Trophoblast cell (in vitro differentiated cells and primary cell): ENCODE measurements around the gene MUCL3.

Experiments
- DNase-seq, 2 donors: peaks; one replicate each; pipeline ENCODE4 v3.0.0-alpha.2; 2016
- H2AFZ ChIP-seq: 2 replicates; pipeline ENCODE4 v1.6.1; 2013; ENCODE audit warnings: low read length, moderate library complexity, mild to moderate bottlenecking; ENCODE audit not compliant: insufficient read depth, poor library complexity
- H2AK5ac ChIP-seq: 2 replicates; pipeline ENCODE4 v1.6.1; 2013; ENCODE audit warnings: mild to moderate bottlenecking, low read length
- H2BK120ac ChIP-seq: 2 replicates; pipeline ENCODE4 v1.6.1; 2013; ENCODE audit warnings: low read length, mild to moderate bottlenecking, moderate library complexity; ENCODE audit not compliant: insufficient read depth, poor library complexity
- H2BK12ac ChIP-seq: 2 replicates; pipeline ENCODE4 v1.6.1; 2013; ENCODE audit warnings: mild to moderate bottlenecking, low read length, moderate library complexity
- H2BK5ac ChIP-seq: 2 replicates; pipeline ENCODE4 v1.6.1; 2013; ENCODE audit warnings: low read length, low read depth, moderate library complexity, mild to moderate bottlenecking; ENCODE audit not compliant: poor library complexity
- H3K14ac ChIP-seq: 2 replicates; pipeline ENCODE4 v1.6.1; 2013; ENCODE audit warnings: mild to moderate bottlenecking, low read length
- H3K18ac ChIP-seq: 2 replicates; pipeline ENCODE4 v1.6.1; 2013; ENCODE audit warnings: mild to moderate bottlenecking, low read length
- H3K23ac ChIP-seq: 2 replicates; pipeline ENCODE4 v1.6.1; 2013; ENCODE audit warnings: low read length
- H3K27ac ChIP-seq: 2 replicates; pipeline ENCODE4 v1.5.1; 2013; ENCODE audit warnings: low read depth, mild to moderate bottlenecking, inconsistent platforms, low read length, moderate library complexity
- H3K27me3 ChIP-seq: 2 replicates; pipeline ENCODE4 v1.6.1; 2013; ENCODE audit warnings: inconsistent platforms, mild to moderate bottlenecking, low read length, moderate library complexity; ENCODE audit not compliant: insufficient read depth
- H3K36me3 ChIP-seq, 2 experiments: 1 replicate in 1 of 2; 2 replicates in 1 of 2; pipeline ENCODE4 v1.6.1; 2013; ENCODE audit warnings: low read length in 2 of 2, mild to moderate bottlenecking in 2 of 2, moderate library complexity in 1 of 2; ENCODE audit not compliant: insufficient read depth in 2 of 2, control insufficient read depth in 1 of 2
- H3K4ac ChIP-seq: 2 replicates; pipeline ENCODE4 v1.6.1; 2013; ENCODE audit warnings: low read depth, mild to moderate bottlenecking, low read length, moderate library complexity
- H3K4me1 ChIP-seq, 2 experiments: 1 replicate in 1 of 2; 2 replicates in 1 of 2; pipeline ENCODE4 v1.6.1; 2013; ENCODE audit warnings: low read length in 2 of 2, mild to moderate bottlenecking in 2 of 2, moderate library complexity in 1 of 2; ENCODE audit not compliant: insufficient read depth in 2 of 2, control insufficient read depth in 1 of 2
- H3K4me2 ChIP-seq: 2 replicates; pipeline ENCODE4 v1.6.1; 2013; ENCODE audit warnings: inconsistent platforms, mild to moderate bottlenecking, low read length, moderate library complexity
- H3K4me3 ChIP-seq: 2 replicates; pipeline ENCODE4 v1.5.1; 2013; ENCODE audit warnings: mild to moderate bottlenecking, low read depth, low read length, inconsistent platforms
- H3K79me1 ChIP-seq: one replicate; pipeline ENCODE4 v1.6.1; 2013; ENCODE audit warnings: low read length
- H3K79me2 ChIP-seq: 2 replicates; pipeline ENCODE4 v1.6.1; 2013; ENCODE audit warnings: low read length, mild to moderate bottlenecking; ENCODE audit not compliant: control insufficient read depth, insufficient read depth, poor library complexity
- H3K9ac ChIP-seq: 2 replicates; pipeline ENCODE4 v1.6.1; 2013; ENCODE audit warnings: mild to moderate bottlenecking, low read length
- H3K9me3 ChIP-seq: 2 replicates; pipeline ENCODE4 v1.6.1; 2013; ENCODE audit warnings: low read depth, mild to moderate bottlenecking, control low read depth, inconsistent platforms, low read length; ENCODE audit not compliant: insufficient read depth
- H4K12ac ChIP-seq: 2 replicates; pipeline ENCODE4 v1.6.1; 2013; ENCODE audit warnings: low read depth, mild to moderate bottlenecking, low read length, moderate library complexity
- H4K8ac ChIP-seq: 2 replicates; pipeline ENCODE4 v1.6.1; 2013; ENCODE audit warnings: low read depth, mild to moderate bottlenecking, low read length, moderate library complexity
- H4K91ac ChIP-seq: one replicate; pipeline ENCODE4 v1.6.1; 2013; ENCODE audit warnings: low read depth, mild to moderate bottlenecking, low read length, moderate library complexity
- WGBS: extraction: QIAGEN DNeasy Blood & Tissue Kit; methylation state at CpG from one replicate; pipeline ENCODE4 v1.1.7; 2013; ENCODE audit warnings: missing lambda C conversion rate; ENCODE audit not compliant: insufficient read length, insufficient coverage; ENCODE audit errors: extremely low coverage; 5-methylcytosine and 5-hydroxymethylcytosine counted together

MUCL3 gene

DNA sequence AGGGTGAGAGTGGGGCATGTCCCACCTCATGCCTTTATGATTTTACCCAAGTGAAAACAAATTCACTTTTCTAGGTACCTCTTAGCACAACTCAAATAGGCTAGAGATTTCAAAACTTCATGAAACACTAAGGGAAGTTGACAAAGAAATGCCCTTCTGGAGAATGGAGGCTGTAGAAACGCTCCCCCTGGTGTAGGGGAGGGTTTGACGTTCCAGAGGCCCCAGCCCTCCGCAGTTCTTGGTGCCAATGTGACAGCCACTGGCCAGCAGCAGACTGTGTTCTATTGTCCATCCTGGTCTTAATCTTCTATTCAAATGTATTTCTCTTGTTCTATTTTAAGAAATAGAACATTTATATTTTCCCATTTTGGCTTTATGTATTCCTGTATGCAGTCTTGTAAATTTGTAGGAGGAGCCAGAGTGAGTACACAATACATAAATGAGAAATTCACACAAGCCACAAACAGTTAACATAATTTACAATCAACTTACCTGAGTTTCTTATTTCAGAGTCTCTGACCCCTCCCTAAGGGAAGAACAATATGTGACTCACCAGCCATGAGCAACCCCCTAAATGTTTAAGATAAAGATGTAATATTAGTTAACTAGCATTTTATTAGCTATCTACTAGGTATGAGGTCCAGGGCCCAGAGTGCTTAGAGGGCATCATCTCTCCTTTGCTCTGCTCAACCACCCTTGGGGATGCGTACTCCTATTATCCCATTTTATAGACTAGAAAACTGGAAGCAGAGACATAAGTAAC lies 33.9 kb downstream of the MUCL3 start:
- H2BK12ac ChIP-seq = no peak overlapping the region
- no CpG with 5 or more reads among the region's 4 CpGs for WGBS
- H2AK5ac ChIP-seq = no peak overlapping the region
- no peak overlapping the region for H4K8ac ChIP-seq
- no peak for DNase-seq
- H2BK120ac ChIP-seq = no peak overlapping the region
- no peak overlapping the region for H2BK5ac ChIP-seq
- no peak overlapping the region for H3K4me2 ChIP-seq
- H3K14ac ChIP-seq = no peak overlapping the region
- no peaks in the 10 kb centered on the region for H3K36me3 ChIP-seq
- H4K91ac ChIP-seq = no peak overlapping the region
- H2AFZ ChIP-seq = no peak overlapping the region
- no peak overlapping the region for H3K23ac ChIP-seq
- H4K12ac ChIP-seq = no peak overlapping the region
- H3K9me3 ChIP-seq = peaks cover 2% of the 10 kb centered on the region
- H3K27ac ChIP-seq = no peak overlapping the region
- H3K4me3 ChIP-seq = no peak overlapping the region
- no peaks in the 10 kb centered on the region for H3K27me3 ChIP-seq
- H3K4ac ChIP-seq = no peak overlapping the region
- H3K79me1 ChIP-seq = no peaks in the 10 kb centered on the region
- no peaks in the 10 kb centered on the region for H3K79me2 ChIP-seq
- no peak overlapping the region for H3K18ac ChIP-seq
- no peaks in the 10 kb centered on the region for H3K4me1 ChIP-seq
- H3K9ac ChIP-seq = no peak overlapping the region

DNA sequence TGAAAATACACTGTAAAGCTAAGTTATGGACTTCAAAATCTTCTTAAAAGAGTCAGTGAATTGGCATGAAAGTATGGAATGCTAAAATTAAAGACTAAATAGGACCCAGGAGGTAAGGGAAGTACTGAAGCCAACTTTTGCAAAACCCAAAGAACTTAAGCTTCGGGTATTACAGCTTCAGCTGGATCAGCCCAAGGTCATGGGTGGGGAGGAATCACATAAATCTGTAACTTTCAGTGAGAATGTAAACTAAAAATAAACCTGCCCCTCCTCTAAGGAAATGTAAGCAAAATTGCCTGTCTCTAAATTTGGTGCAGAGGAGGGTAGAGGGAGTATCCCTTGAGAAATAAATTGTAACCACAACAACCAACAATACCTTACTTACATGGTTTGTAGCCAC lies 38.4 kb downstream of the MUCL3 start:
- Histone ChIP-seq H2AFZ (no peak overlapping the region), H3K36me3 (no peaks in the 10 kb centered on the region), H3K18ac (no peak overlapping the region), H2BK5ac (no peak overlapping the region), H4K8ac (no peak overlapping the region), H3K4ac (no peak overlapping the region), H2BK12ac (no peak overlapping the region), H2BK120ac (no peak overlapping the region), H3K79me2 (no peaks in the 10 kb centered on the region), H3K4me1 (peaks cover 2 to 5% of the 10 kb centered on the region in 2 experiments), H4K12ac (no peak overlapping the region), H2AK5ac (no peak overlapping the region), H3K9me3 (no peaks in the 10 kb centered on the region), H3K79me1 (no peaks in the 10 kb centered on the region), H3K14ac (no peak overlapping the region), H3K4me2 (no peak overlapping the region), H3K9ac (no peak overlapping the region), H3K23ac (no peak overlapping the region), H4K91ac (no peak overlapping the region), H3K27ac (no peak overlapping the region), H3K4me3 (no peak overlapping the region), H3K27me3 (no peaks in the 10 kb centered on the region)
- WGBS = no CpG with 5 or more reads among the region's 1 CpG
- no peak for DNase-seq

DNA sequence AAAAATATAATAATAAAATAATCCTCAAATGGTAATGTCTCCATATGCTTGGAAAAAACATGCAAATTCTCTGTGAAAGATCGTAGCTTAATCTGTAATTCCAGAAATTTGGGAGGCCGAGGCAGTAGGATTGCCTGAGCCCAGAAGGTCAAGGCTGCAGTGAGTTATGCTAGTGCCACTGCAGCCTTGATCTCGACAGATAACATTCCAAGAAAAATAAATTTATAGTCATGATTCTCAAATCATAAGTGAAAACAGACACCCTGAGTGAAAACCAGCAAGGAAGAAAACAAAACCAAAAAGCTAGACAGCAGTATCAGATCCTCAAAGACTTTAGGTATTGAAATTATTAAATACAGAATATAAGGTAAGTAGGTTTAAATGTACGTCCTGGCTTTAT lies 38.9 kb downstream of the MUCL3 start:
- Histone ChIP-seq H4K8ac (no peak overlapping the region), H3K9me3 (no peaks in the 10 kb centered on the region), H3K4me1 (peaks cover 2 to 5% of the 10 kb centered on the region in 2 experiments), H4K12ac (no peak overlapping the region), H3K27ac (no peak overlapping the region), H3K23ac (no peak overlapping the region), H2BK12ac (no peak overlapping the region), H3K4ac (no peak overlapping the region), H2BK5ac (no peak overlapping the region), H3K4me2 (no peak overlapping the region), H3K9ac (no peak overlapping the region), H2AK5ac (no peak overlapping the region), H3K27me3 (no peaks in the 10 kb centered on the region), H3K14ac (no peak overlapping the region), H3K79me2 (no peaks in the 10 kb centered on the region), H2AFZ (no peak overlapping the region), H3K4me3 (no peak overlapping the region), H3K79me1 (no peaks in the 10 kb centered on the region), H4K91ac (no peak overlapping the region), H3K36me3 (no peaks in the 10 kb centered on the region), H2BK120ac (no peak overlapping the region), H3K18ac (no peak overlapping the region)
- DNase-seq = no peak
- no CpG with 5 or more reads among the region's 4 CpGs for WGBS

DNA sequence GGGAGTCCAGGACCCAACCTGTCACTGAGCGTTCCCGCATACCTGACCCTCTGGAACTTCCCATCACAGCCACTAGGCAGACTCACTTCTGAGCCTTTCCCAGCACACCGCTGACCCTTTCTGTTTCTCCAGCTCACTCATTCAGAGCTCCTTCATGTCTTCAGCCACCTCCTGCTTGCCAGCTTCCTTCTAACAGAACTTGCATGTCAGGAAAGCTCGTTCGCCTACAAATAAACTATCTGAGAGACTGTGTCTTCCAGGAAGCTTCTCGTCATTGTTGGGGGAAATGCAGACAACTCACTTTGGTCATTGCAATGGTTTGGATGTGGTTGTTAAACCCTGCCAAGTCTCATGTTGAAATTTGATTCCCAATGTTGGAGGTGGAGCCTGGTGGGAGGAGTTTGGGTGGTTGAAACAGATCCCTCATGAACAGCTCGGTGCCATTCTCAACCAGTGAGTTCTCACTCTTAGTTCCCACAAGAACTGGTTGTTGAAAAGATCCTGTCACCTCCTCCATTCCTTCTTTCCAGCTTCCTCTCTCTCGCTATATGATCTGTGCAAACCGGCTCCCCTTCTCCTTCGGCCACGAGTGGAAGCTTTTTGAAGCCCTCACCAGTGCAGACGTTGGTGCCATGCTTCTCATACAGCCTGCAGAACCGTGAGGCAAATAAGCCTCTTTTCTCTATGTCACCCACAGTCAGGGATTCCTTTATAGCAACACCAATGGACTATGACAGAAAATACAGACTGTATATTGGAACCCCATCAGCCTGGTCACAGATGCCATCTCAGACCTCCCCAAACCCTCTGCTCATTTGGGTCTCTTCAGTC lies 41.4 kb downstream of the MUCL3 start:
- Histone ChIP-seq H2AK5ac (no peak overlapping the region), H2BK5ac (no peak overlapping the region), H3K23ac (no peak overlapping the region), H4K12ac (no peak overlapping the region), H3K79me2 (no peaks in the 10 kb centered on the region), H3K4me2 (no peak overlapping the region), H3K27ac (no peak overlapping the region), H2AFZ (no peak overlapping the region), H3K36me3 (no peaks in the 10 kb centered on the region), H3K4ac (no peak overlapping the region), H3K4me3 (no peak overlapping the region), H4K91ac (no peak overlapping the region), H2BK12ac (no peak overlapping the region), H3K9me3 (no peaks in the 10 kb centered on the region), H3K79me1 (no peaks in the 10 kb centered on the region), H3K9ac (no peak overlapping the region), H3K18ac (no peak overlapping the region), H3K27me3 (no peaks in the 10 kb centered on the region), H2BK120ac (no peak overlapping the region), H4K8ac (no peak overlapping the region), H3K4me1 (peaks cover 2 to 5% of the 10 kb centered on the region in 2 experiments), H3K14ac (no peak overlapping the region)
- peak in 1 of 2 donors; percentile 50 for DNase-seq
- WGBS = no CpG with 5 or more reads among the region's 13 CpGs
